ENCODE data around the gene TMEM175.
"Not testable (repeated sequence)": the region's sequence is repeated elsewhere in the genome, so short reads cannot be mapped to it uniquely, and the experiment has no call there.

TMEM175 gene

GRCh38 chr4:973431-974397 lies 41.5 kb downstream of the TMEM175 start, which contains the start of gene DGKQ (continued):
- TF ChIP-seq PATZ1 (CRISPR knock-in tag; IDR thresholded peaks at IDR 0.05; ENCODE audit: borderline replicate concordance) = no peak

GRCh38 chr4:974668-975067 lies 42.4 kb downstream of the TMEM175 start:
- TF ChIP-seq GLIS3 (CRISPR knock-in tag; IDR thresholded peaks at IDR 0.05) (no peak), RARB (CRISPR knock-in tag; IDR thresholded peaks at IDR 0.05) (no peak), ESRRG (CRISPR knock-in tag; IDR thresholded peaks at IDR 0.05) (no peak), BACH2 (CRISPR knock-in tag; IDR thresholded peaks at IDR 0.05; ENCODE audit: borderline replicate concordance) (no peak), TCF4 (CRISPR knock-in tag; IDR thresholded peaks at IDR 0.05; ENCODE audit: borderline replicate concordance) (no peak), POU6F1 (CRISPR knock-in tag; IDR thresholded peaks at IDR 0.05; ENCODE audit: borderline replicate concordance, low read depth) (no peak), PATZ1 (CRISPR knock-in tag; IDR thresholded peaks at IDR 0.05; ENCODE audit: borderline replicate concordance) (no peak)
- no peak for ATAC-seq

- not testable (repeated sequence) for ATAC-seq
Observed at GRCh38 chr4:976016-976415, 43.8 kb downstream of the TMEM175 start.

GRCh38 chr4:978957-979701 lies 46.9 kb downstream of the TMEM175 start:
- no peak for TF ChIP-seq OSR1 (CRISPR knock-in tag; IDR thresholded peaks at IDR 0.05)
- TF ChIP-seq CSDC2 (CRISPR knock-in tag; IDR thresholded peaks at IDR 0.05) = no peak
- TF ChIP-seq ZNF565 (CRISPR knock-in tag; conservative IDR thresholded peaks at IDR 0.05; ENCODE audit: low read depth) = no peak
- no peak for TF ChIP-seq ZC3H10 (CRISPR knock-in tag; IDR thresholded peaks at IDR 0.05)
- TF ChIP-seq TSHZ2 (CRISPR knock-in tag; IDR thresholded peaks at IDR 0.05) = no peak
- no peak for TF ChIP-seq ARNTL (CRISPR knock-in tag; IDR thresholded peaks at IDR 0.05; ENCODE audit: borderline replicate concordance, low read depth)
- ATAC-seq = no peak

- ATAC-seq = no peak
- TF ChIP-seq BACH2 (CRISPR knock-in tag; IDR thresholded peaks at IDR 0.05; ENCODE audit: borderline replicate concordance) (no peak), ARNTL (CRISPR knock-in tag; IDR thresholded peaks at IDR 0.05; ENCODE audit: borderline replicate concordance, low read depth) (no peak), POU6F1 (CRISPR knock-in tag; IDR thresholded peaks at IDR 0.05; ENCODE audit: borderline replicate concordance, low read depth) (no peak), TSHZ2 (CRISPR knock-in tag; IDR thresholded peaks at IDR 0.05) (no peak), ISL1 (CRISPR knock-in tag; IDR thresholded peaks at IDR 0.05) (no peak), TOX (CRISPR knock-in tag; IDR thresholded peaks at IDR 0.05; ENCODE audit: borderline replicate concordance) (no peak), ZNF70 (CRISPR knock-in tag; IDR thresholded peaks at IDR 0.05) (no peak)
Observed at GRCh38 chr4:982291-982690, 50.0 kb downstream of the TMEM175 start.

Data from SK-N-SH treated with all-trans-retinoic acid at 6 μM for 48 hours (cell line).